Measurements from ENCODE around the gene UBE2G1.
"Not testable (repeated sequence)": the region's sequence is repeated elsewhere in the genome, so short reads cannot be mapped to it uniquely, and the experiment has no call there.

The UBE2G1 gene

GRCh38 chr17:4395111-4395478 is 28.6 kb upstream of the UBE2G1 start:
- no peak overlapping the region for H3K27ac ChIP-seq (ENCODE audit: low read depth, low read length, severe bottlenecking)
- H3K36me3 ChIP-seq (ENCODE audit: control insufficient read depth, insufficient read depth, low read length) = no peaks in the 10 kb centered on the region
- H3K4me3 ChIP-seq (ENCODE audit: extremely low read depth, insufficient read depth, low read length, poor library complexity, severe bottlenecking) = no peak overlapping the region
- no peaks in the 10 kb centered on the region for H3K4me1 ChIP-seq (ENCODE audit: control insufficient read depth, insufficient read depth, low read length, poor library complexity, severe bottlenecking)
- 83 to 100% methylated on average over 1 to 2 of the region's 3 CpGs for WGBS, 2 experiments (ENCODE audit: insufficient coverage in 2 of 2)
- H3K9me3 ChIP-seq (ENCODE audit: control insufficient read depth, low read length) = no peaks in the 10 kb centered on the region

- 92 to 93% methylated on average over 4 of the region's 5 CpGs for WGBS, 2 experiments (ENCODE audit: insufficient coverage in 2 of 2)
- Histone ChIP-seq H3K9me3 (ENCODE audit: control insufficient read depth, low read length) (no peaks in the 10 kb centered on the region), H3K4me3 (ENCODE audit: extremely low read depth, insufficient read depth, low read length, poor library complexity, severe bottlenecking) (no peak overlapping the region), H3K36me3 (ENCODE audit: control insufficient read depth, insufficient read depth, low read length) (no peaks in the 10 kb centered on the region), H3K4me1 (ENCODE audit: control insufficient read depth, insufficient read depth, low read length, poor library complexity, severe bottlenecking) (no peaks in the 10 kb centered on the region), H3K27ac (ENCODE audit: low read depth, low read length, severe bottlenecking) (no peak overlapping the region)
Measured at GRCh38 chr17:4394208-4395110, 28.0 kb upstream of the UBE2G1 start.

- 72 to 74% methylated on average over 7 of the region's 7 CpGs for WGBS, 2 experiments (ENCODE audit: insufficient coverage in 2 of 2)
- no peak overlapping the region for H3K27ac ChIP-seq (ENCODE audit: low read depth, low read length, severe bottlenecking)
Measured at GRCh38 chr17:4393806-4394205, 27.3 kb upstream of the UBE2G1 start.

GRCh38 chr17:4389079-4389478 is 22.6 kb upstream of the UBE2G1 start:
- H3K4me1 ChIP-seq (ENCODE audit: control insufficient read depth, insufficient read depth, low read length, poor library complexity, severe bottlenecking) = no peaks in the 10 kb centered on the region
- H3K27ac ChIP-seq (ENCODE audit: low read depth, low read length, severe bottlenecking) = no peak overlapping the region
- H3K9me3 ChIP-seq (ENCODE audit: control insufficient read depth, low read length) = no peaks in the 10 kb centered on the region
- no peak overlapping the region for H3K4me3 ChIP-seq (ENCODE audit: extremely low read depth, insufficient read depth, low read length, poor library complexity, severe bottlenecking)
- 80 to 85% methylated on average over 8 of the region's 8 CpGs for WGBS, 2 experiments (ENCODE audit: insufficient coverage in 2 of 2)
- no peaks in the 10 kb centered on the region for H3K36me3 ChIP-seq (ENCODE audit: control insufficient read depth, insufficient read depth, low read length)

More at GRCh38 chr17:4393806-4394205, 27.3 kb upstream of the UBE2G1 start:
- H3K9me3 ChIP-seq (ENCODE audit: control insufficient read depth, low read length) = no peaks in the 10 kb centered on the region
- no peaks in the 10 kb centered on the region for H3K36me3 ChIP-seq (ENCODE audit: control insufficient read depth, insufficient read depth, low read length)
- H3K4me3 ChIP-seq (ENCODE audit: extremely low read depth, insufficient read depth, low read length, poor library complexity, severe bottlenecking) = no peak overlapping the region
- no peaks in the 10 kb centered on the region for H3K4me1 ChIP-seq (ENCODE audit: control insufficient read depth, insufficient read depth, low read length, poor library complexity, severe bottlenecking)

GRCh38 chr17:4387137-4387536 is 20.7 kb upstream of the UBE2G1 start:
- Histone ChIP-seq H3K4me3 (ENCODE audit: extremely low read depth, insufficient read depth, low read length, poor library complexity, severe bottlenecking) (no peak overlapping the region), H3K36me3 (ENCODE audit: control insufficient read depth, insufficient read depth, low read length) (no peaks in the 10 kb centered on the region), H3K9me3 (ENCODE audit: control insufficient read depth, low read length) (no peaks in the 10 kb centered on the region), H3K27ac (ENCODE audit: low read depth, low read length, severe bottlenecking) (no peak overlapping the region), H3K4me1 (ENCODE audit: control insufficient read depth, insufficient read depth, low read length, poor library complexity, severe bottlenecking) (no peaks in the 10 kb centered on the region)
- 92 to 94% methylated on average over 3 of the region's 5 CpGs for WGBS, 2 experiments (ENCODE audit: insufficient coverage in 2 of 2)

GRCh38 chr17:4386406-4386805 is 19.9 kb upstream of the UBE2G1 start:
- no peak overlapping the region for H3K27ac ChIP-seq (ENCODE audit: low read depth, low read length, severe bottlenecking)
- H3K36me3 ChIP-seq (ENCODE audit: control insufficient read depth, insufficient read depth, low read length) = no peaks in the 10 kb centered on the region
- H3K4me3 ChIP-seq (ENCODE audit: extremely low read depth, insufficient read depth, low read length, poor library complexity, severe bottlenecking) = no peak overlapping the region
- H3K9me3 ChIP-seq (ENCODE audit: control insufficient read depth, low read length) = no peaks in the 10 kb centered on the region
- no peaks in the 10 kb centered on the region for H3K4me1 ChIP-seq (ENCODE audit: control insufficient read depth, insufficient read depth, low read length, poor library complexity, severe bottlenecking)
- 84 to 94% methylated on average over 2 of the region's 2 CpGs for WGBS, 2 experiments (ENCODE audit: insufficient coverage in 2 of 2)

GRCh38 chr17:4381690-4382671 is 15.5 kb upstream of the UBE2G1 start:
- Histone ChIP-seq H3K27ac (ENCODE audit: low read depth, low read length, severe bottlenecking) (no peak overlapping the region), H3K9me3 (ENCODE audit: control insufficient read depth, low read length) (no peaks in the 10 kb centered on the region), H3K4me1 (ENCODE audit: control insufficient read depth, insufficient read depth, low read length, poor library complexity, severe bottlenecking) (no peaks in the 10 kb centered on the region), H3K36me3 (ENCODE audit: control insufficient read depth, insufficient read depth, low read length) (no peaks in the 10 kb centered on the region), H3K4me3 (ENCODE audit: extremely low read depth, insufficient read depth, low read length, poor library complexity, severe bottlenecking) (no peak overlapping the region)
- 88 to 94% methylated on average over 4 of the region's 7 CpGs for WGBS, 2 experiments (ENCODE audit: insufficient coverage in 2 of 2)

- Histone ChIP-seq H3K36me3 (ENCODE audit: control insufficient read depth, insufficient read depth, low read length) (no peaks in the 10 kb centered on the region), H3K4me3 (ENCODE audit: extremely low read depth, insufficient read depth, low read length, poor library complexity, severe bottlenecking) (no peak overlapping the region), H3K9me3 (ENCODE audit: control insufficient read depth, low read length) (no peaks in the 10 kb centered on the region), H3K27ac (ENCODE audit: low read depth, low read length, severe bottlenecking) (no peak overlapping the region), H3K4me1 (ENCODE audit: control insufficient read depth, insufficient read depth, low read length, poor library complexity, severe bottlenecking) (no peaks in the 10 kb centered on the region)
- no CpG with 5 or more reads among the region's 1 CpG for WGBS, 2 experiments (ENCODE audit: insufficient coverage in 2 of 2)
Measured at GRCh38 chr17:4378626-4379025, 12.2 kb upstream of the UBE2G1 start.

- not testable (repeated sequence) for H3K36me3 ChIP-seq (ENCODE audit: control insufficient read depth, insufficient read depth, low read length); H3K27ac ChIP-seq (ENCODE audit: low read depth, low read length, severe bottlenecking); H3K4me3 ChIP-seq (ENCODE audit: extremely low read depth, insufficient read depth, low read length, poor library complexity, severe bottlenecking); H3K4me1 ChIP-seq (ENCODE audit: control insufficient read depth, insufficient read depth, low read length, poor library complexity, severe bottlenecking); H3K9me3 ChIP-seq (ENCODE audit: control insufficient read depth, low read length)
- 98 to 100% methylated on average over 4 to 5 of the region's 7 CpGs for WGBS, 2 experiments (ENCODE audit: insufficient coverage in 2 of 2)
Measured at GRCh38 chr17:4377247-4377646, 10.8 kb upstream of the UBE2G1 start.

GRCh38 chr17:4375796-4376440 is 9.4 kb upstream of the UBE2G1 start:
- not testable (repeated sequence) for H3K36me3 ChIP-seq (ENCODE audit: control insufficient read depth, insufficient read depth, low read length); H3K4me3 ChIP-seq (ENCODE audit: extremely low read depth, insufficient read depth, low read length, poor library complexity, severe bottlenecking); H3K9me3 ChIP-seq (ENCODE audit: control insufficient read depth, low read length); H3K4me1 ChIP-seq (ENCODE audit: control insufficient read depth, insufficient read depth, low read length, poor library complexity, severe bottlenecking); H3K27ac ChIP-seq (ENCODE audit: low read depth, low read length, severe bottlenecking)
- WGBS, 2 experiments (ENCODE audit: insufficient coverage in 2 of 2) = 87 to 97% methylated on average over 11 of the region's 14 CpGs
